ENCODE measurements around the gene THSD7A. TPM values are rescaled to one million over a fixed set of nuclear protein-coding genes. Genes with fewer than 3 reads are reported as not detected.

Gene THSD7A
- total RNA-seq, 1 donor from 2014 or later: 0.35 TPM

- Mint-ChIP-seq H3K27ac (ENCODE audit: unreplicated experiment) (no peak overlapping the region), H3K36me3 (ENCODE audit: low read depth) (no peaks in the 10 kb centered on the region), H3K4me1 (ENCODE audit: low read depth) (peaks cover 38% of the 10 kb centered on the region), H3K4me3 (ENCODE audit: unreplicated experiment) (no peak overlapping the region), H3K27me3 (ENCODE audit: low read depth) (no peaks in the 10 kb centered on the region), H3K9me3 (ENCODE audit: low read depth) (peaks cover 13% of the 10 kb centered on the region)
- no peak for TF ChIP-seq CTCF (IDR thresholded peaks at IDR 0.05)
- DNase-seq (ENCODE audit: low spot score): no peak
Observed at GRCh38 chr7:11332186-11332864, 499.7 kb downstream of the THSD7A start.

- Mint-ChIP-seq H3K36me3 (ENCODE audit: low read depth) (no peaks in the 10 kb centered on the region), H3K27me3 (ENCODE audit: low read depth) (no peaks in the 10 kb centered on the region), H3K27ac (ENCODE audit: unreplicated experiment) (no peak overlapping the region), H3K4me3 (ENCODE audit: unreplicated experiment) (no peak overlapping the region), H3K9me3 (ENCODE audit: low read depth) (peaks cover 13% of the 10 kb centered on the region), H3K4me1 (ENCODE audit: low read depth) (peaks cover 31% of the 10 kb centered on the region)
- no peak for TF ChIP-seq CTCF (IDR thresholded peaks at IDR 0.05)
- DNase-seq (ENCODE audit: low spot score): no peak
Observed at GRCh38 chr7:11331128-11332102, 500.6 kb downstream of the THSD7A start.

GRCh38 chr7:11330717-11331116 lies 501.3 kb downstream of the THSD7A start:
- DNase-seq (ENCODE audit: low spot score): no peak
- no peak overlapping the region for H3K27ac Mint-ChIP-seq (ENCODE audit: unreplicated experiment)
- no peaks in the 10 kb centered on the region for H3K27me3 Mint-ChIP-seq (ENCODE audit: low read depth)
- H3K4me3 Mint-ChIP-seq (ENCODE audit: unreplicated experiment): no peak overlapping the region
- H3K4me1 Mint-ChIP-seq (ENCODE audit: low read depth): peaks cover 24% of the 10 kb centered on the region
- H3K36me3 Mint-ChIP-seq (ENCODE audit: low read depth): no peaks in the 10 kb centered on the region
- TF ChIP-seq CTCF (IDR thresholded peaks at IDR 0.05): no peak
- H3K9me3 Mint-ChIP-seq (ENCODE audit: low read depth): peaks cover 13% of the 10 kb centered on the region

GRCh38 chr7:11330208-11330607 lies 501.8 kb downstream of the THSD7A start:
- DNase-seq (ENCODE audit: low spot score): no peak
- H3K4me3 Mint-ChIP-seq (ENCODE audit: unreplicated experiment): no peak overlapping the region
- no peaks in the 10 kb centered on the region for H3K36me3 Mint-ChIP-seq (ENCODE audit: low read depth)
- H3K4me1 Mint-ChIP-seq (ENCODE audit: low read depth): peaks cover 23% of the 10 kb centered on the region
- H3K9me3 Mint-ChIP-seq (ENCODE audit: low read depth): peaks cover 13% of the 10 kb centered on the region
- no peaks in the 10 kb centered on the region for H3K27me3 Mint-ChIP-seq (ENCODE audit: low read depth)
- no peak overlapping the region for H3K27ac Mint-ChIP-seq (ENCODE audit: unreplicated experiment)
- no peak for TF ChIP-seq CTCF (IDR thresholded peaks at IDR 0.05)

GRCh38 chr7:11329626-11330025 lies 502.4 kb downstream of the THSD7A start:
- H3K4me3 Mint-ChIP-seq (ENCODE audit: unreplicated experiment): no peak overlapping the region
- peaks cover 13% of the 10 kb centered on the region for H3K9me3 Mint-ChIP-seq (ENCODE audit: low read depth)
- no peak for DNase-seq (ENCODE audit: low spot score)
- TF ChIP-seq CTCF (IDR thresholded peaks at IDR 0.05): no peak
- no peaks in the 10 kb centered on the region for H3K27me3 Mint-ChIP-seq (ENCODE audit: low read depth)
- no peaks in the 10 kb centered on the region for H3K36me3 Mint-ChIP-seq (ENCODE audit: low read depth)
- no peak overlapping the region for H3K27ac Mint-ChIP-seq (ENCODE audit: unreplicated experiment)
- peaks cover 23% of the 10 kb centered on the region for H3K4me1 Mint-ChIP-seq (ENCODE audit: low read depth)

Measured in chondrocyte (in vitro differentiated cells).